Karpas-422 (cell line): ENCODE results near the gene TBX15. TPM values are rescaled to one million over a fixed set of nuclear protein-coding genes. Genes with fewer than 3 reads are reported as not detected.

Source experiments
- DNase-seq: peaks from one replicate; pipeline ENCODE4 v3.0.0-alpha.2; 2015
- H2AFZ ChIP-seq: fragments of 200-600 bp; sonication (generic); 2 replicates; pipeline ENCODE4 v1.6.1; 2014; ENCODE audit warnings: antibody characterized with exemption, low read length, mixed read lengths
- H3K27ac ChIP-seq: fragments of 200-600 bp; sonication (generic); 2 replicates; pipeline ENCODE4 v1.5.1; 2014; ENCODE audit warnings: mild to moderate bottlenecking, low read length, moderate library complexity
- H3K27me3 ChIP-seq: fragments of 200-600 bp; sonication (generic); 2 replicates; pipeline ENCODE4 v1.6.1; 2014; ENCODE audit warnings: low read length, mixed read lengths
- H3K36me3 ChIP-seq: fragments of 200-600 bp; sonication (generic); 2 replicates; pipeline ENCODE4 v1.6.1; 2014; ENCODE audit warnings: low read length, mixed read lengths; ENCODE audit not compliant: insufficient read depth
- H3K4me1 ChIP-seq: fragments of 200-600 bp; sonication (generic); 2 replicates; pipeline ENCODE4 v1.6.1; 2014; ENCODE audit warnings: mild to moderate bottlenecking, low read length, mixed read lengths
- H3K4me2 ChIP-seq: fragments of 200-600 bp; sonication (generic); 2 replicates; pipeline ENCODE4 v1.6.1; 2014; ENCODE audit warnings: low read length, low read depth, mild to moderate bottlenecking; ENCODE audit not compliant: poor library complexity, severe bottlenecking
- H3K4me3 ChIP-seq: fragments of 200-600 bp; sonication (generic); 2 replicates; pipeline ENCODE4 v1.5.1; 2014; ENCODE audit warnings: mild to moderate bottlenecking, antibody characterized with exemption, low read length, mixed read lengths
- H3K79me2 ChIP-seq: fragments of 200-600 bp; sonication (generic); 2 replicates; pipeline ENCODE4 v1.6.1; 2014; ENCODE audit warnings: mild to moderate bottlenecking, low read length, mixed read lengths
- H3K9ac ChIP-seq: fragments of 200-600 bp; sonication (generic); 2 replicates; pipeline ENCODE4 v1.6.0; 2014; ENCODE audit warnings: low read length
- H3K9me2 ChIP-seq: fragments of 200-600 bp; sonication (generic), shearing (Covaris generic); replicated peaks from 2 replicates; pipeline ENCODE4 v1.6.0; 2014; ENCODE audit warnings: mild to moderate bottlenecking, low read length, moderate library complexity; ENCODE audit not compliant: insufficient read depth
- H3K9me3 ChIP-seq: fragments of 300-700, 200-600 bp; sonication (generic); 2 replicates; pipeline ENCODE4 v1.6.1; 2014; ENCODE audit warnings: low read length, mixed read lengths
- H4K20me1 ChIP-seq: fragments of 200-600 bp; sonication (generic); 2 replicates; pipeline ENCODE4 v1.6.1; 2014; ENCODE audit warnings: mild to moderate bottlenecking, antibody characterized with exemption, low read length, low read depth; ENCODE audit not compliant: insufficient read depth
- total RNA-seq: library from RNA; depleted of rRNA; stranded (reverse); fragments of >200 nt; shearing (Covaris generic); gene quantifications from 2 replicates; pipeline ENCODE4 v1.2.3, GENCODE V29; 2014; ENCODE audit warnings: low replicate concordance

TBX15 gene
- total RNA-seq, 1 experiment from 2014 or later, result not detected

GRCh38 chr1:118914379-118915161 is 73.6 kb downstream of the TBX15 start:
- Histone ChIP-seq H3K36me3 (no peaks in the 10 kb centered on the region), H3K9me2 (no peaks in the 10 kb centered on the region), H4K20me1 (no peaks in the 10 kb centered on the region), H3K4me1 (peaks cover 30% of the 10 kb centered on the region), H3K27ac (no peak overlapping the region), H3K9ac (no peak overlapping the region), H3K79me2 (no peaks in the 10 kb centered on the region), H3K4me3 (no peak overlapping the region), H3K27me3 (no peaks in the 10 kb centered on the region), H2AFZ (no peak overlapping the region), H3K9me3 (no peaks in the 10 kb centered on the region), H3K4me2 (no peak overlapping the region)
- no peak for DNase-seq

- Histone ChIP-seq H3K4me3 (no peak overlapping the region), H3K4me2 (no peak overlapping the region), H3K4me1 (peaks cover 22% of the 10 kb centered on the region), H3K27ac (no peak overlapping the region), H4K20me1 (no peaks in the 10 kb centered on the region), H3K9ac (no peak overlapping the region), H2AFZ (no peak overlapping the region), H3K9me3 (no peaks in the 10 kb centered on the region), H3K79me2 (no peaks in the 10 kb centered on the region), H3K27me3 (no peaks in the 10 kb centered on the region), H3K36me3 (no peaks in the 10 kb centered on the region), H3K9me2 (no peaks in the 10 kb centered on the region)
- DNase-seq, result no peak
Observed at GRCh38 chr1:118913818-118914217, 74.3 kb downstream of the TBX15 start.

GRCh38 chr1:118912574-118912973 is 75.6 kb downstream of the TBX15 start:
- no peaks in the 10 kb centered on the region for H3K9me2 ChIP-seq
- no peaks in the 10 kb centered on the region for H3K27me3 ChIP-seq
- no peaks in the 10 kb centered on the region for H3K36me3 ChIP-seq
- peaks cover 11% of the 10 kb centered on the region for H3K4me1 ChIP-seq
- no peaks in the 10 kb centered on the region for H3K79me2 ChIP-seq
- DNase-seq, result no peak
- no peak overlapping the region for H3K4me2 ChIP-seq
- H4K20me1 ChIP-seq, result no peaks in the 10 kb centered on the region
- no peak overlapping the region; the same call in 1 of the 2 replicates for H2AFZ ChIP-seq
- H3K9ac ChIP-seq, result no peak overlapping the region
- no peak overlapping the region for H3K27ac ChIP-seq
- H3K9me3 ChIP-seq, result no peaks in the 10 kb centered on the region
- H3K4me3 ChIP-seq, result no peak overlapping the region

GRCh38 chr1:118911571-118911970 is 76.6 kb downstream of the TBX15 start:
- Histone ChIP-seq H3K79me2 (no peaks in the 10 kb centered on the region), H3K9ac (no peak overlapping the region), H2AFZ (no peak overlapping the region), H3K4me1 (peaks cover 11% of the 10 kb centered on the region), H3K9me3 (no peaks in the 10 kb centered on the region), H3K9me2 (no peaks in the 10 kb centered on the region), H3K4me3 (no peak overlapping the region), H3K36me3 (no peaks in the 10 kb centered on the region), H3K4me2 (no peak overlapping the region), H3K27ac (no peak overlapping the region), H4K20me1 (no peaks in the 10 kb centered on the region), H3K27me3 (no peaks in the 10 kb centered on the region)
- no peak for DNase-seq

GRCh38 chr1:118907466-118907865 is 80.7 kb downstream of the TBX15 start:
- no peaks in the 10 kb centered on the region for H3K27me3 ChIP-seq
- no peaks in the 10 kb centered on the region for H3K9me2 ChIP-seq
- DNase-seq, result no peak
- H3K36me3 ChIP-seq, result no peaks in the 10 kb centered on the region
- H3K27ac ChIP-seq, result no peak overlapping the region
- no peaks in the 10 kb centered on the region for H4K20me1 ChIP-seq
- H3K79me2 ChIP-seq, result no peaks in the 10 kb centered on the region
- no peak overlapping the region for H3K9ac ChIP-seq
- H3K4me3 ChIP-seq, result no peak overlapping the region
- no peaks in the 10 kb centered on the region for H3K9me3 ChIP-seq
- H3K4me2 ChIP-seq, result no peak overlapping the region
- H2AFZ ChIP-seq, result no peak overlapping the region
- H3K4me1 ChIP-seq, result no peaks in the 10 kb centered on the region

GRCh38 chr1:118905671-118906070 is 82.5 kb downstream of the TBX15 start:
- Histone ChIP-seq H3K4me1 (no peaks in the 10 kb centered on the region), H3K9me3 (no peaks in the 10 kb centered on the region), H3K9ac (no peak overlapping the region), H3K27ac (no peak overlapping the region), H3K36me3 (no peaks in the 10 kb centered on the region), H3K4me3 (no peak overlapping the region), H3K4me2 (no peak overlapping the region), H4K20me1 (no peaks in the 10 kb centered on the region), H3K79me2 (no peaks in the 10 kb centered on the region), H2AFZ (no peak overlapping the region), H3K9me2 (0 out of 2 replicates have a peak, but pooled peaks cover 4% of the 10 kb centered on the region), H3K27me3 (no peaks in the 10 kb centered on the region)
- DNase-seq, result no peak

GRCh38 chr1:118905196-118905595 is 82.9 kb downstream of the TBX15 start:
- Histone ChIP-seq H3K27me3 (no peaks in the 10 kb centered on the region), H3K9me2 (0 out of 2 replicates have a peak, but pooled peaks cover 4% of the 10 kb centered on the region), H2AFZ (no peak overlapping the region), H3K4me2 (no peak overlapping the region), H3K27ac (no peak overlapping the region), H3K36me3 (no peaks in the 10 kb centered on the region), H3K9me3 (no peaks in the 10 kb centered on the region), H3K4me3 (no peak overlapping the region), H4K20me1 (no peaks in the 10 kb centered on the region), H3K4me1 (no peaks in the 10 kb centered on the region), H3K9ac (no peak overlapping the region), H3K79me2 (no peaks in the 10 kb centered on the region)
- DNase-seq, result no peak

GRCh38 chr1:118902711-118903191 is 85.4 kb downstream of the TBX15 start:
- DNase-seq, result no peak
- H3K4me1 ChIP-seq, result no peaks in the 10 kb centered on the region
- H3K79me2 ChIP-seq, result no peaks in the 10 kb centered on the region
- H3K4me3 ChIP-seq, result no peak overlapping the region
- no peak overlapping the region for H3K4me2 ChIP-seq
- no peaks in the 10 kb centered on the region for H4K20me1 ChIP-seq
- H3K27me3 ChIP-seq, result no peaks in the 10 kb centered on the region
- no peaks in the 10 kb centered on the region for H3K36me3 ChIP-seq
- H3K9me2 ChIP-seq, result 0 out of 2 replicates have a peak, but pooled peaks cover 4% of the 10 kb centered on the region
- no peaks in the 10 kb centered on the region for H3K9me3 ChIP-seq
- no peak overlapping the region for H3K27ac ChIP-seq
- H2AFZ ChIP-seq, result no peak overlapping the region
- no peak overlapping the region for H3K9ac ChIP-seq
